ENCODE measurements around the gene ARHGEF10L.

Gene ARHGEF10L

GRCh38 chr1:17558541-17558940, 19.0 kb downstream of the ARHGEF10L start:
- no peak overlapping the region for H3K4me3 Mint-ChIP-seq
- DNase-seq = no peak
- H3K27ac Mint-ChIP-seq = no peak overlapping the region
- H3K4me1 Mint-ChIP-seq = peaks cover 46% of the 10 kb centered on the region
- H3K27me3 Mint-ChIP-seq (ENCODE audit: low read depth, poor library complexity) = peaks cover 3% of the 10 kb centered on the region
- TF ChIP-seq CTCF (IDR thresholded peaks at IDR 0.05) = no peak
- H3K36me3 Mint-ChIP-seq (ENCODE audit: low read depth) = no peaks in the 10 kb centered on the region
- H3K9me3 Mint-ChIP-seq = no peaks in the 10 kb centered on the region

- Mint-ChIP-seq H3K27me3 (ENCODE audit: low read depth, poor library complexity) (peaks cover 3% of the 10 kb centered on the region), H3K4me3 (no peak overlapping the region), H3K27ac (no peak overlapping the region), H3K36me3 (ENCODE audit: low read depth) (no peaks in the 10 kb centered on the region), H3K4me1 (peaks cover 45% of the 10 kb centered on the region), H3K9me3 (no peaks in the 10 kb centered on the region)
- no peak for DNase-seq
- TF ChIP-seq CTCF (IDR thresholded peaks at IDR 0.05) = no peak
Observed at GRCh38 chr1:17558954-17559614, 19.6 kb downstream of the ARHGEF10L start.

- no peak for DNase-seq
- Mint-ChIP-seq H3K4me3 (no peak overlapping the region), H3K4me1 (peaks cover 50% of the 10 kb centered on the region), H3K36me3 (ENCODE audit: low read depth) (no peaks in the 10 kb centered on the region), H3K27me3 (ENCODE audit: low read depth, poor library complexity) (peaks cover 3% of the 10 kb centered on the region), H3K27ac (no peak overlapping the region), H3K9me3 (no peaks in the 10 kb centered on the region)
- no peak for TF ChIP-seq CTCF (IDR thresholded peaks at IDR 0.05)
Observed at GRCh38 chr1:17559615-17560419, 20.3 kb downstream of the ARHGEF10L start.

GRCh38 chr1:17561247-17561548, 21.7 kb downstream of the ARHGEF10L start:
- Mint-ChIP-seq H3K27ac (no peak overlapping the region), H3K4me3 (no peak overlapping the region), H3K9me3 (no peaks in the 10 kb centered on the region), H3K4me1 (peaks cover 64% of the 10 kb centered on the region), H3K36me3 (ENCODE audit: low read depth) (no peaks in the 10 kb centered on the region), H3K27me3 (ENCODE audit: low read depth, poor library complexity) (peaks cover 3% of the 10 kb centered on the region)
- TF ChIP-seq CTCF (IDR thresholded peaks at IDR 0.05) = no peak
- no peak for DNase-seq

- H3K27ac Mint-ChIP-seq = peak overlapping the region; percentile 94
- H3K9me3 Mint-ChIP-seq = no peaks in the 10 kb centered on the region
- DNase-seq = no peak
- peaks cover 68% of the 10 kb centered on the region for H3K4me1 Mint-ChIP-seq
- no peak for TF ChIP-seq CTCF (IDR thresholded peaks at IDR 0.05)
- no peak overlapping the region for H3K4me3 Mint-ChIP-seq
- H3K36me3 Mint-ChIP-seq (ENCODE audit: low read depth) = no peaks in the 10 kb centered on the region
- peaks cover 3% of the 10 kb centered on the region for H3K27me3 Mint-ChIP-seq (ENCODE audit: low read depth, poor library complexity)
Observed at GRCh38 chr1:17561561-17561985, 22.1 kb downstream of the ARHGEF10L start.

GRCh38 chr1:17562375-17562774, 22.9 kb downstream of the ARHGEF10L start:
- peaks cover 69% of the 10 kb centered on the region for H3K4me1 Mint-ChIP-seq

More at GRCh38 chr1:17562375-17562774, 22.9 kb downstream of the ARHGEF10L start:
- no peak for TF ChIP-seq CTCF (IDR thresholded peaks at IDR 0.05)
- H3K4me3 Mint-ChIP-seq = no peak overlapping the region
- DNase-seq = no peak
- H3K9me3 Mint-ChIP-seq = no peaks in the 10 kb centered on the region
- peak overlapping the region; percentile 76 for H3K27ac Mint-ChIP-seq
- peaks cover 3% of the 10 kb centered on the region for H3K27me3 Mint-ChIP-seq (ENCODE audit: low read depth, poor library complexity)
- H3K36me3 Mint-ChIP-seq (ENCODE audit: low read depth) = no peaks in the 10 kb centered on the region

Measured in nephron progenitor cell (in vitro differentiated cells).